CD4-positive, alpha-beta memory T cell (primary cell): Measurements from ENCODE around the gene GRAP2. TPM values are rescaled to one million over a fixed set of nuclear protein-coding genes. Genes with fewer than 3 reads are reported as not detected.

Source experiments
- CTCF ChIA-PET: fragments of 350-600 bp; sonication (Branson Sonifier 250); formaldehyde crosslinking; loops from one replicate; lab custom pipeline; 2021; ENCODE audit warnings: inconsistent platforms; ENCODE audit not compliant: partially characterized antibody; lab: Charles Lee
- POLR2A ChIA-PET: fragments of 350-600 bp; sonication (Branson Sonifier 250); formaldehyde crosslinking; loops from one replicate; lab custom pipeline; 2021; ENCODE audit not compliant: partially characterized antibody; lab: Charles Lee
- DNase-seq, 5 donors: peaks; one replicate each; pipeline versions ENCODE4 v3.0.0 to v3.0.0-alpha.2; 2020 to 2022; ENCODE audit warnings: mixed read lengths in 1 of 5
- H3K27ac ChIP-seq: one replicate; pipeline ENCODE4 v1.7.0; 2013; ENCODE audit warnings: low read depth, low read length
- H3K27me3 ChIP-seq: 2 replicates; pipeline ENCODE4 v1.7.0; 2013; ENCODE audit warnings: mild to moderate bottlenecking, low read length, moderate library complexity; ENCODE audit not compliant: insufficient read depth
- H3K36me3 ChIP-seq: 2 replicates; pipeline ENCODE4 v1.7.0; 2013; ENCODE audit warnings: mild to moderate bottlenecking, low read length, moderate library complexity; ENCODE audit not compliant: insufficient read depth
- H3K4me1 ChIP-seq: 2 replicates; pipeline ENCODE4 v1.7.0; 2013; ENCODE audit warnings: mild to moderate bottlenecking, low read length, moderate library complexity; ENCODE audit not compliant: insufficient read depth
- H3K4me3 ChIP-seq, 2 donors: one replicate each; pipeline ENCODE4 v1.7.0; 2013; ENCODE audit warnings: low read length in 2 of 2, mild to moderate bottlenecking in 1 of 2
- H3K9me3 ChIP-seq, 2 donors: one replicate each; pipeline ENCODE4 v1.7.0; 2013; ENCODE audit warnings: low read length in 2 of 2, control low read depth in 1 of 2; ENCODE audit not compliant: control insufficient read depth in 1 of 2
- H3K27ac Mint-ChIP-seq, 7 donors: one replicate each; pipeline ENCODE4 v1.8.0; 2020 to 2021; ENCODE audit warnings: mixed read lengths in 7 of 7, mild to moderate bottlenecking in 6 of 7, inconsistent platforms in 3 of 7, moderate library complexity in 3 of 7
- H3K27me3 Mint-ChIP-seq, 2 donors: one replicate each; pipeline ENCODE4 v1.8.0; 2020 to 2021; ENCODE audit warnings: mixed read lengths in 2 of 2
- H3K36me3 Mint-ChIP-seq, 2 donors: one replicate each; pipeline ENCODE4 v1.8.0; 2020 to 2021; ENCODE audit warnings: mixed read lengths in 2 of 2, inconsistent platforms in 1 of 2, mild to moderate bottlenecking in 1 of 2
- H3K4me1 Mint-ChIP-seq, 4 donors: one replicate each; pipeline ENCODE4 v1.8.0; 2020 to 2021; ENCODE audit warnings: mixed read lengths in 4 of 4, mild to moderate bottlenecking in 1 of 4
- H3K4me3 Mint-ChIP-seq, 8 donors: one replicate each; pipeline ENCODE4 v1.8.0; 2020 to 2021; ENCODE audit warnings: mixed read lengths in 8 of 8, mild to moderate bottlenecking in 7 of 8, moderate library complexity in 6 of 8, inconsistent platforms in 3 of 8
- H3K9me3 Mint-ChIP-seq, 8 donors: one replicate each; pipeline ENCODE4 v1.8.0; 2020 to 2021; ENCODE audit warnings: mixed read lengths in 8 of 8, mild to moderate bottlenecking in 5 of 8, inconsistent platforms in 3 of 8, moderate library complexity in 1 of 8
- intact Hi-C: fragments of 100-400 bp; cut with micrococcal nuclease; formaldehyde crosslinking; loops from one replicate; pipeline ENCODE4 v1.15.1; 2023
- polyA plus RNA-seq, 2 donors: library from polyadenylated mRNA; unstranded; fragments of 300-500 nt; fragmentation: Illumina TruSeq; gene quantifications; one replicate each; pipeline ENCODE4 v1.2.3, GENCODE V29; 2021
- total RNA-seq, 2 experiments: library from RNA; stranded (reverse); gene quantifications; one replicate each; pipeline ENCODE4 v1.2.3, GENCODE V29; 2021

The GRAP2 gene
- total and polyA plus RNA-seq, 4 experiments from 2014 or later, result 53.1 to 140 (median 110) TPM

DNA sequence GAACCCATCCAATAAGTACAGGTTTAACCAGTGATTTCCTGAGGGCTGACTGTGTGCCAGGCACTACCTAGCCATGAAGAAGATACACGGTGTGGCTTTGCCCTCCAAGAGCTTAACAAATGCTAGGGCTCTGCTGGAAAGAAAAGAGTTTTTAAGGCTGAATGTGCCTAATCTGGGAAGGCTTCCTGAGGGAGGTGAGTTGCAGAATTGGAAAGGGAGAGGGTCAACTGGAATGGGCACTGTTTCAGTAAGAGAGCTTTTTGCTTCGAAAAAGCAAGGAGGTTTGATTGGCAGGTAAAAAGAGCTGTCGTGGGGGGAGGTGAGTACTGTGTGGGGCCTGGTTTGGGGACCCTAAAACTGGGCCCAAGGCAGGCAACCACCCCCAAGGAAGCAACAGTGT is 96.5 kb downstream of the GRAP2 start:
- peaks cover 21 to 33% of the 10 kb centered on the region in 2 donors for H3K27me3 Mint-ChIP-seq
- peaks cover 23% of the 10 kb centered on the region for H3K27me3 ChIP-seq
- peak overlapping the region in 1 of 7 donors; percentile 41 for H3K27ac Mint-ChIP-seq
- POLR2A ChIA-PET, result no interaction called here
- no peaks in the 10 kb centered on the region for H3K36me3 ChIP-seq
- intact Hi-C loops, result no loop called here
- no peaks in the 10 kb centered on the region for H3K36me3 Mint-ChIP-seq
- H3K27ac ChIP-seq, result no peak overlapping the region
- no peaks in the 10 kb centered on the region for H3K9me3 ChIP-seq
- CTCF ChIA-PET, result interaction anchor here (1.0 to 1.4 kb wide), 2 partner anchors 27 to 463 kb away, joined by 3 to 4 read pairs; no protein-coding TSS in a partner anchor
- DNase-seq, result no peak
- no peak overlapping the region for H3K4me3 Mint-ChIP-seq
- no peak overlapping the region for H3K4me3 ChIP-seq
- H3K4me1 Mint-ChIP-seq, result peaks cover 5 to 9% (median 6%) of the 10 kb centered on the region in 4 donors
- peaks cover 0 to 2% (median 0%) of the 10 kb centered on the region in 8 donors for H3K9me3 Mint-ChIP-seq
- peaks cover 11% of the 10 kb centered on the region for H3K4me1 ChIP-seq

DNA sequence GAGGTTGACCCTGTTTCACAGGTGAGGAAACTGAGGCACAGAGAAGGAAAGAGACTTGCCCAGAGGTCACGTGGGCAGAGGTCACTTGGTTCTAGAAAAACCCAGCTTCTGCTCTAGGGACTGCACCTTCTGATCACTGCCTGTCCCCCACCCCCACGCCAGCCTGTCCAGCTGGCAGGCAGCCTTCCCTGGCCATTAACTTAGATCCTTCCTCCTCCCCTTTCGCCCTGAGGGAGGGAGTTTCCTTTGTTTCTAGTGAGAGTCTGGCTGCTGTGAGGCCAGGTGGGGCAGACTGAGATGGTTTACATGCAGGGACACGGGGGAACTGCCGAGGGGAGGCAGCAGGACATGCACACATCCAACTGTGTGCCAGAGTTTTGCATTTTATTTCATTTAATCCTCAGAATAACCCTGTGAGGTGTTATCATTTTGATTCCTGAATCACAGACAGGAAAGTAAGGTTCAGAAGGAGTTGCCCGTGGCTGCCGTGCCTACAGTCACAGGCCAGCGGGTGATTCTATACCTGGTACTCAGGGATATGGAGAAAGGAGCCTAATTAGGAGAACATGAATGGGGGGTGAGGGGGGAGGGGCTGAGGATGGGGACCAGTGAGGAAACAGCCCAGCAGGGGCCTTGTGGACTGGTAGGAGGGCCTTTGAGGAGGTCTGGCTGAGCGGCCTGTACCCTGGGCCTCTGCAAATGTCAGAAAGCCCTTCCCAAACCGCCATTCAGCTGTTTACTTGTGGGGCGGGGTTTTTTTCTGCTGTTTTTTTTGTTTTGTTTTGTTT is 97.2 kb downstream of the GRAP2 start:
- DNase-seq, result no peak
- H3K4me3 Mint-ChIP-seq, result no peak overlapping the region
- H3K4me3 ChIP-seq, result no peak overlapping the region
- H3K27me3 ChIP-seq, result peaks cover 23% of the 10 kb centered on the region
- POLR2A ChIA-PET, result no interaction called here
- H3K27ac ChIP-seq, result no peak overlapping the region
- CTCF ChIA-PET, result no interaction called here
- peaks cover 11% of the 10 kb centered on the region for H3K4me1 ChIP-seq
- peaks cover 0 to 1% (median 0%) of the 10 kb centered on the region in 8 donors for H3K9me3 Mint-ChIP-seq
- no peaks in the 10 kb centered on the region for H3K36me3 ChIP-seq
- peaks cover 5 to 9% (median 6%) of the 10 kb centered on the region in 4 donors for H3K4me1 Mint-ChIP-seq
- H3K27ac Mint-ChIP-seq, result peak overlapping the region in 1 of 7 donors; percentile 58
- peaks cover 21 to 29% of the 10 kb centered on the region in 2 donors for H3K27me3 Mint-ChIP-seq
- intact Hi-C loops, result no loop called here
- no peaks in the 10 kb centered on the region for H3K9me3 ChIP-seq
- H3K36me3 Mint-ChIP-seq, result no peaks in the 10 kb centered on the region

DNA sequence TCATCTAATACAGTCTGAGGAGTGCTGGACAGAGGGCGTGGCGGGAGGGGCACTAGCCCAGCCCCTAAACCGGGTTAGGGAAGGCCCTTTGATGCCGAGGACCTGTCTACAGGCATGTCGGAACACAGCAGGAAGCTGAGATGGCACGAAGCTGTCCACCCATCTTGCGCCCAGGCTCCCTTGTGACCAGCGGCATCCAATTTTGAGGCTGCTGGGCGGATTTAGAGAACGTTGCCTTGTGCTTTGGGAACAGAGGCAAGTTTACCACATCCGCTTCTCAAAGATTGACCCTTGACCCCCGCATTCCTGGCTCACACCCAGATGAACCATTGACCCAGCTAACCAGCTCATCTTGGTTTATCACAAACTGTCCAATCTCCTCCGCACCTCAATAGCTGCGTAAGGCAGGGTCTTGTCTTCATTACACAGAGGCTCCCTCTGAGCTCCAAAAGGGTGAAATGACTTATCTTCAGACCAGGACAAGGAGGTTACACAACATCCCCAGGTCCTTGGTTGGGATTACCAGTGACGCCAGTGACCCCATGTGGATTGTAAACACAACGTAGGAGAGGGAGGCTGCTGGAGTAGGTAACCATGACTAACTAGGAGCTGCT is 98.4 kb downstream of the GRAP2 start:
- ChIA-PET CTCF (interaction anchor here (1.9 kb wide), 1 partner anchor 25 kb away, joined by 10 read pairs; no protein-coding TSS in a partner anchor), POLR2A (no interaction called here)
- intact Hi-C loops, result no loop called here
- Mint-ChIP-seq H3K4me1 (peaks cover 0 to 2% (median under 1%) of the 10 kb centered on the region in 4 donors), H3K4me3 (no peak overlapping the region), H3K36me3 (no peaks in the 10 kb centered on the region), H3K9me3 (no peaks in the 10 kb centered on the region), H3K27ac (peak overlapping the region in 1 of 7 donors; percentile 18), H3K27me3 (peaks cover 15 to 22% of the 10 kb centered on the region in 2 donors)
- Histone ChIP-seq H3K4me1 (peaks cover 6% of the 10 kb centered on the region), H3K27ac (no peak overlapping the region), H3K36me3 (no peaks in the 10 kb centered on the region), H3K27me3 (peaks cover 18% of the 10 kb centered on the region), H3K9me3 (no peaks in the 10 kb centered on the region), H3K4me3 (no peak overlapping the region)
- no peak for DNase-seq

DNA sequence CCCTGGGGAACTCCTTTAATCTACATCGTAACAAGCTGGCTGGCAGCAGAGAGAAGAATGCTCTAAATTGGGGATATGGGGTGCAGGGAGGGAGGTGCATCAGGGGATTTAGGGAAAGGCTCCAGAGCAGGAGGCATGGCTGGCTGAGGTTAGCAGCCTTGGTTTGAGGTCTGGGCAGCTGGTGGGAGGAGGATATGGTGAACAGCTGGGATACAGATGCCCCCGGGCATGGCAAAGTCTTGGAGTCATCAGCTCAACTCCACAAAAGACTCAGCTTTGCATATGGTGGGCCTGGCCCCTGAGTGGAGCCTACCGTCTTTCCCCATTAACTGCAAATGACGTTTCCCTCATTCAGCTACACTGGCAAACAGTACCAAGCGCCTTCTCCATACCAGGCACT is 99.3 kb downstream of the GRAP2 start:
- CTCF ChIA-PET, result interaction anchor here (1.1 to 1.9 kb wide), 2 partner anchors 24 to 33 kb away, joined by 4 to 10 read pairs; no protein-coding TSS in a partner anchor

DNA sequence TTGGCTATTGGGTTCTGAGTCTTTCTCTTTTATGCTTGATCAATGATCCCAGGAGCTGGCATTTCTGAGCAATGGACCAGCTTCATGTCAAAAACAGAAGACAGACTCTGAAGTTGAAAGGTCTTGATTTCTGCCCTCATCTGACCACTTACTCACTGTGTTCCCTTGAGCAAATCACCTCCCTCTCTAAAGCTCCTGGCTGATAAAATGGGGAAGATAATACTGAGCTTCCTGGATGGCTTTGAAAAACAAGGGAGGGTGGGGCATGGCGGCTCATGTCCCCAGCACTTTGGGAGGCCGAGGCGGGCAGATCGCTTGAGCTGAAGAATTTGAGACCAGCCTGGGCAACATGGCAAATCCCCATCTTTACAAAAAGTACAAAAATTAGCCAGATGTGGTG is 100.2 kb downstream of the GRAP2 start:
- Histone ChIP-seq H3K9me3 (no peaks in the 10 kb centered on the region), H3K27ac (no peak overlapping the region), H3K4me1 (no peaks in the 10 kb centered on the region), H3K36me3 (no peaks in the 10 kb centered on the region), H3K4me3 (no peak overlapping the region), H3K27me3 (peaks cover 9% of the 10 kb centered on the region)
- H3K9me3 Mint-ChIP-seq, result no peaks in the 10 kb centered on the region
- H3K4me3 Mint-ChIP-seq, result no peak overlapping the region
- POLR2A ChIA-PET, result interaction anchor here (0.5 to 0.8 kb wide), 2 partner anchors 481 to 488 kb away, joined by 3 read pairs; no protein-coding TSS in a partner anchor
- H3K4me1 Mint-ChIP-seq, result no peaks in the 10 kb centered on the region
- peaks cover 15 to 18% of the 10 kb centered on the region in 2 donors for H3K27me3 Mint-ChIP-seq
- no peak for DNase-seq
- CTCF ChIA-PET, result interaction anchor here (1.1 kb wide), 1 partner anchor 32 kb away, joined by 4 read pairs; no protein-coding TSS in a partner anchor
- intact Hi-C loops, result no loop called here
- H3K36me3 Mint-ChIP-seq, result no peaks in the 10 kb centered on the region
- no peak overlapping the region for H3K27ac Mint-ChIP-seq

More for the DNA sequence above, 99.3 kb downstream of the GRAP2 start:
- Histone ChIP-seq H3K36me3 (no peaks in the 10 kb centered on the region), H3K27ac (no peak overlapping the region), H3K4me1 (peaks cover 2% of the 10 kb centered on the region), H3K4me3 (no peak overlapping the region), H3K9me3 (no peaks in the 10 kb centered on the region), H3K27me3 (peaks cover 18% of the 10 kb centered on the region)
- Mint-ChIP-seq H3K4me1 (no peaks in the 10 kb centered on the region), H3K27me3 (peaks cover 15 to 21% of the 10 kb centered on the region in 2 donors), H3K4me3 (no peak overlapping the region), H3K36me3 (no peaks in the 10 kb centered on the region), H3K9me3 (no peaks in the 10 kb centered on the region), H3K27ac (no peak overlapping the region)
- intact Hi-C loops, result no loop called here
- POLR2A ChIA-PET, result interaction anchor here (0.8 kb wide), 1 partner anchor 480 kb away, joined by 3 read pairs; no protein-coding TSS in a partner anchor
- no peak for DNase-seq

DNA sequence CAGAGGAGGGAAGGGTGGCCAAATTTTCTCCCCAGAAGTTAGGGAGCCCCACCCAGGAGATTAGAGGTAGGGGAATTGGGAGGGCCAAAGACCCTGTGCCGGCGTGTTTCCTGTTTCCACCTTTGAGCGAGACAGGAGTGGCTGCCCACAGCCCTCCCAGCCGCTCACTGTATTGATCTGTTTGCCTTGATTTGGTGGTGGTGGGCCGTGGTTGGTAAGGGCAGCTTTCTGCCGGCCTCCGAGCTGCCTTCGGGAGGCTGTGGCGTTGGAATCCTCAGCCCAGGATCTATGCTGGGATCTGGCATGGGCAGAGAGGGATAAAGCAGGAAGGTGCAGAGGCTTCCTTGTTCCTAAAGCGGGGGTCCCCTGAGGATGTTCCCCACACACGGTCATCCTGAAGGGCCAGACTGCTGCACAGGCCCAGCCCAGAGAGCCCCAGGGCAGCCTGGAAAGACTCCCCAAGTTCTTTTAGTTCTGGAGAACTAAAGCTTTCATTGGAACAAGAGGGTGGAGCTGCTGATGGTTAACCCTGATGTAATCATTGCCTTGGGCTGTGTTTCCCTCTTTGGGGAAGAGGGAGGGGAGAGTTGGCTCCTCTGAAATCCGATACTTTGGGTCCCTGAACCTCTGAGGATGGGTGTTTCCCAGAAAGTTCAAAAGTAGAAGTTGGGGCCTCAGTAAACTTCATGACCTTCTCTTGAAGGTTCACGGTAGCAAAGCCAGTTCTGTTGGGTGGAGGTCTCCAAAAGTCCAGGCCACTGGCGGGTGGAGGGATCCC is 101.1 kb downstream of the GRAP2 start:
- peaks cover 4% of the 10 kb centered on the region for H3K27me3 ChIP-seq
- no peak overlapping the region for H3K4me3 Mint-ChIP-seq
- H3K27ac Mint-ChIP-seq, result no peak overlapping the region
- POLR2A ChIA-PET, result no interaction called here
- H3K36me3 Mint-ChIP-seq, result no peaks in the 10 kb centered on the region
- peaks cover 9 to 19% of the 10 kb centered on the region in 2 donors for H3K27me3 Mint-ChIP-seq
- DNase-seq, result no peak
- no peaks in the 10 kb centered on the region for H3K9me3 ChIP-seq
- H3K4me3 ChIP-seq, result no peak overlapping the region
- CTCF ChIA-PET, result interaction anchor here (1.4 kb wide), 1 partner anchor 23 kb away, joined by 4 read pairs; no protein-coding TSS in a partner anchor
- no peaks in the 10 kb centered on the region for H3K4me1 ChIP-seq
- H3K4me1 Mint-ChIP-seq, result no peaks in the 10 kb centered on the region
- H3K9me3 Mint-ChIP-seq, result no peaks in the 10 kb centered on the region
- no peaks in the 10 kb centered on the region for H3K36me3 ChIP-seq
- intact Hi-C loops, result no loop called here
- no peak overlapping the region for H3K27ac ChIP-seq
